Measurements from ENCODE around the gene DCAF12.
"Not testable (repeated sequence)": the region's sequence is repeated elsewhere in the genome, so short reads cannot be mapped to it uniquely, and the experiment has no call there.

DCAF12 gene

GRCh38 chr9:34069831-34070230 lies 56.7 kb downstream of the DCAF12 start:
- DNase-seq (ENCODE audit: low read depth) = no peak

- no peak for DNase-seq (ENCODE audit: low read depth)
Observed at GRCh38 chr9:34065541-34065940, 61.0 kb downstream of the DCAF12 start.

GRCh38 chr9:34059954-34060353 lies 66.5 kb downstream of the DCAF12 start:
- no peak for DNase-seq (ENCODE audit: low read depth)

- DNase-seq (ENCODE audit: low read depth) = no peak
Observed at GRCh38 chr9:34059281-34059680, 67.2 kb downstream of the DCAF12 start.

GRCh38 chr9:34049630-34050384 lies 76.7 kb downstream of the DCAF12 start:
- DNase-seq (ENCODE audit: low read depth) = no peak

- DNase-seq (ENCODE audit: low read depth) = peak; percentile 96
Observed at GRCh38 chr9:34048727-34049629, 77.5 kb downstream of the DCAF12 start, which contains the start of gene UBAP2. UBAP2 (minus strand) TSS chr9:34048887; CDS start chr9:34017148, 31,739 bp downstream.

GRCh38 chr9:34047864-34048726 lies 78.4 kb downstream of the DCAF12 start:
- peak; percentile 19 for DNase-seq (ENCODE audit: low read depth)

- no peak for DNase-seq (ENCODE audit: low read depth)
Observed at GRCh38 chr9:34046784-34047379, 79.6 kb downstream of the DCAF12 start.

GRCh38 chr9:34045903-34046302 lies 80.6 kb downstream of the DCAF12 start:
- DNase-seq (ENCODE audit: low read depth) = no peak

- DNase-seq (ENCODE audit: low read depth) = not testable (repeated sequence)
Observed at GRCh38 chr9:34042074-34042473, 84.4 kb downstream of the DCAF12 start.

GRCh38 chr9:34038851-34039250 lies 87.6 kb downstream of the DCAF12 start:
- not testable (repeated sequence) for DNase-seq (ENCODE audit: low read depth)

- no peak for DNase-seq (ENCODE audit: low read depth)
Observed at GRCh38 chr9:34037626-34038025, 88.9 kb downstream of the DCAF12 start.

GRCh38 chr9:34036625-34037024 lies 89.9 kb downstream of the DCAF12 start:
- no peak for DNase-seq (ENCODE audit: low read depth)

Measured in T follicular helper cell (primary cell).